HCT116 (cell line): Measurements from ENCODE around the gene IL17B. TPM values are rescaled to one million over a fixed set of nuclear protein-coding genes. Genes with fewer than 3 reads are reported as not detected.

Experiments used
- ATAC-seq: fragments of 200-7000 bp; cut with Tn5 transposase; 2 replicates; pipeline ENCODE4 v1.9.1; 2020; ENCODE audit warnings: mild to moderate bottlenecking, moderate library complexity
- BruUV-seq: library from RNA; stranded (reverse); fragments of 400-500 nt; replicated peaks from 2 replicates; lab custom pipeline; 2021; lab: Mats Ljungman, UMichigan
- CTCF ChIA-PET: fragments of 300-600 bp; sonication (Branson Sonifier 250); formaldehyde crosslinking; loops from one replicate; lab custom pipeline; 2021; ENCODE audit warnings: antibody characterized with exemption; lab: Charles Lee
- POLR2A ChIA-PET: fragments of 300-600, 350-600 bp; sonication (Branson Sonifier 250); formaldehyde crosslinking; loops from one replicate; lab custom pipeline; 2021; ENCODE audit warnings: antibody characterized with exemption; lab: Charles Lee
- RAD21 ChIA-PET, 2 experiments: fragments of 300-600 bp; sonication (Branson Sonifier 250); formaldehyde crosslinking; loops; one replicate each; lab custom pipeline; 2023; ENCODE audit warnings: low total read pairs in 2 of 2; ENCODE audit not compliant: uncharacterized antibody in 2 of 2, unreplicated experiment in 2 of 2, low non-redundant PET in 1 of 2; lab: Charles Lee
- DNase-seq: peaks from one replicate; pipeline ENCODE4 v3.0.0-alpha.2; 2010; ENCODE audit warnings: low read depth, low spot score
- H2AFZ ChIP-seq: fragments of 200-600 bp; shearing (Covaris generic), sonication (generic); 2 replicates; pipeline ENCODE4 v1.6.1; 2017; ENCODE audit warnings: low read depth, mixed run types, mixed read lengths, antibody characterized with exemption, low read length; ENCODE audit not compliant: poor library complexity, severe bottlenecking
- H3K27ac ChIP-seq: 2 replicates; pipeline ENCODE4 v1.5.1; 2012; ENCODE audit warnings: low read depth, low read length
- H3K27me3 ChIP-seq: fragments of 200-600 bp; sonication (generic); 2 replicates; pipeline ENCODE4 v1.6.1; 2016; ENCODE audit warnings: mixed run types, low read length, mixed read lengths; ENCODE audit not compliant: insufficient read depth
- H3K36me3 ChIP-seq, 2 experiments: fragments of 200-500 bp in 1 of 2; fragments of 200-600 bp in 1 of 2; sonication (Bioruptor generic) in 1 of 2; sonication (generic) in 1 of 2; 2 replicates each; pipeline versions ENCODE4 v1.5.1 to v1.6.1; 2014 to 2016; ENCODE audit warnings: low read length in 2 of 2, inconsistent platforms in 1 of 2, mixed read lengths in 1 of 2, mixed run types in 1 of 2; ENCODE audit not compliant: insufficient read depth in 2 of 2, control insufficient read depth in 1 of 2
- H3K4me1 ChIP-seq, 2 experiments: fragments of 200-600 bp in 1 of 2; sonication (generic) in 1 of 2; 2 replicates each; pipeline versions ENCODE4 v1.5.1 to v1.6.1; 2012 to 2017; ENCODE audit warnings: low read length in 2 of 2, inconsistent platforms in 1 of 2, mild to moderate bottlenecking in 1 of 2, mixed read lengths in 1 of 2, mixed run types in 1 of 2, moderate library complexity in 1 of 2; ENCODE audit not compliant: insufficient read depth in 2 of 2, control insufficient read depth in 1 of 2
- H3K4me2 ChIP-seq: fragments of 200-600 bp; sonication (generic); 2 replicates; pipeline ENCODE4 v1.6.1; 2017; ENCODE audit warnings: mixed run types, low read length, mixed read lengths
- H3K4me3 ChIP-seq, 2 experiments: fragments of 200-600 bp in 1 of 2; sonication (generic) in 1 of 2; replicated peaks in 1 of 2; 2 replicates each; pipeline ENCODE4 v1.5.1; 2011 to 2016; ENCODE audit warnings: low read length in 2 of 2, control low read depth in 1 of 2, low read depth in 1 of 2, mild to moderate bottlenecking in 1 of 2, mixed read lengths in 1 of 2, mixed run types in 1 of 2
- H3K79me2 ChIP-seq: fragments of 200-600 bp; sonication (generic); 2 replicates; pipeline ENCODE4 v1.6.1; 2017; ENCODE audit warnings: mild to moderate bottlenecking, mixed run types, low read length, moderate library complexity, mixed read lengths; ENCODE audit not compliant: insufficient read depth
- H3K9ac ChIP-seq: fragments of 200-600 bp; sonication (generic); 2 replicates; pipeline ENCODE4 v1.6.1; 2016; ENCODE audit warnings: low read length, mixed read lengths
- H3K9me2 ChIP-seq: fragments of 200-600 bp; sonication (generic), shearing (Covaris generic); 2 replicates; pipeline ENCODE4 v1.6.1; 2017; ENCODE audit warnings: mixed run types, mild to moderate bottlenecking, moderate library complexity; ENCODE audit not compliant: insufficient read depth
- H3K9me3 ChIP-seq, 2 experiments: fragments of 200-500 bp in 1 of 2; fragments of 200-600 bp in 1 of 2; sonication (Bioruptor generic) in 1 of 2; sonication (generic) in 1 of 2; 2 replicates each; pipeline ENCODE4 v1.6.1; 2014 to 2017; ENCODE audit warnings: low read length in 2 of 2, mixed read lengths in 2 of 2, inconsistent platforms in 1 of 2, low read depth in 1 of 2, mild to moderate bottlenecking in 1 of 2, mixed run types in 1 of 2, moderate library complexity in 1 of 2; ENCODE audit not compliant: control insufficient read depth in 1 of 2, insufficient read depth in 1 of 2
- H4K20me1 ChIP-seq: fragments of 200-600 bp; sonication (generic), shearing (Covaris generic); 2 replicates; pipeline ENCODE4 v1.6.1; 2017; ENCODE audit warnings: mixed run types, mild to moderate bottlenecking, moderate library complexity; ENCODE audit not compliant: insufficient read depth
- ELF1 ChIP-seq: IDR thresholded peaks from 2 replicates; pipeline ENCODE4 v1.6.1; 2012; ENCODE audit warnings: low read depth, borderline replicate concordance
- JUND ChIP-seq: IDR thresholded peaks from 2 replicates; pipeline ENCODE4 v1.6.1; 2012
- POLR2A ChIP-seq: IDR thresholded peaks from 2 replicates; pipeline ENCODE4 v1.7.0; 2011; ENCODE audit warnings: borderline replicate concordance; ENCODE audit not compliant: insufficient read depth, insufficient read length; ENCODE audit errors: extremely low read depth
- POLR2AphosphoS5 ChIP-seq: IDR thresholded peaks from 2 replicates; pipeline ENCODE4 v1.6.1; 2011; ENCODE audit warnings: mild to moderate bottlenecking, low read depth, low read length, moderate library complexity
- SP1 ChIP-seq: IDR thresholded peaks from 2 replicates; pipeline ENCODE4 v1.6.1; 2012; ENCODE audit warnings: low read depth
- YY1 ChIP-seq: IDR thresholded peaks from 2 replicates; pipeline ENCODE4 v1.6.1; 2011; ENCODE audit warnings: low read length, low read depth, moderate library complexity, mild to moderate bottlenecking; ENCODE audit not compliant: insufficient replicate concordance; ENCODE audit errors: extremely low read depth
- ZFX ChIP-seq: fragments of 450-650 bp; IDR thresholded peaks from 2 replicates; pipeline ENCODE4 v1.6.1; 2017
- intact Hi-C: fragments of 100-400 bp; cut with micrococcal nuclease; formaldehyde crosslinking; loops from 2 replicates; pipeline ENCODE4 v1.10.0; 2022
- total RNA-seq: library from RNA; stranded (reverse); gene quantifications from one replicate; pipeline ENCODE4 v1.2.1, GENCODE V29; 2021; ENCODE audit not compliant: unreplicated experiment

IL17B gene
- total RNA-seq, 1 experiment from 2014 or later, result 0.81 TPM

- RAD21 ChIA-PET, result no interaction called here
- Histone ChIP-seq H3K36me3 (peaks cover 59 to 64% of the 10 kb centered on the region in 2 experiments), H3K4me2 (no peak overlapping the region), H3K9ac (no peak overlapping the region), H2AFZ (no peak overlapping the region), H3K79me2 (peaks cover 59% of the 10 kb centered on the region), H3K4me3 (no peak overlapping the region), H4K20me1 (peaks cover 4% of the 10 kb centered on the region; the same call in 1 of the 2 replicates), H3K27ac (no peak overlapping the region), H3K4me1 (peaks cover 3 to 5% of the 10 kb centered on the region in 2 experiments; a peak in 3 of 4 replicates), H3K9me2 (no peaks in the 10 kb centered on the region), H3K27me3 (no peaks in the 10 kb centered on the region), H3K9me3 (no peaks in the 10 kb centered on the region)
- TF ChIP-seq POLR2AphosphoS5, result no peak
- no peak for TF ChIP-seq SP1
- no peak for TF ChIP-seq ELF1
- no peak for TF ChIP-seq JUND
- intact Hi-C loops, result no loop called here
- POLR2A ChIA-PET, result no interaction called here
- DNase-seq (no peak), ATAC-seq (no peak)
- CTCF ChIA-PET, result no interaction called here
- BruUV-seq, result no TSS peak
Measured at GRCh38 chr5:149352169-149352568, 26.9 kb downstream of the IL17B start.

DNA sequence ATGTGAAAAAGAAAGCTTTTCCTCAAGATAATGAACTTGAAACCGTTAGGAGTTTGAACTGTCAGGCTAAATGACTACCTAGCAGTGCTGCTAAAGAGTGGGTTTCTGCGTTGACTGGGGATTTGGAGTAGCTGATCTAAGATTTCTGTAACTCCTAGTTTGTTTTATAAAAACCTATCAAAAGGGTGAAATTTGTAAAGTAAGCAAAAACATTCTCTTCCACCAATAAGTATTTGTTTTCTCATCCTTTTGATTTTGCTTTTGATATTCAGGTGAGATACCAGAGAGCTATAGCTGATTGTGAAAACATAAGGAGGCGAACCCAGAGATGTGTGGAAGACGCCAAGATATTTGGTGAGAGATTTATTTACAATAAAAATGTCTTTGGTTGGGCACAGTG lies 29.7 kb downstream of the IL17B start:
- Histone ChIP-seq H4K20me1 (peaks cover 4% of the 10 kb centered on the region; the same call in 1 of the 2 replicates), H3K4me1 (peaks cover 5 to 6% of the 10 kb centered on the region in 2 experiments; a peak in 3 of 4 replicates), H3K27ac (no peak overlapping the region), H3K36me3 (peaks cover 59 to 64% of the 10 kb centered on the region in 2 experiments), H2AFZ (no peak overlapping the region), H3K9me3 (no peaks in the 10 kb centered on the region), H3K9ac (no peak overlapping the region), H3K27me3 (no peaks in the 10 kb centered on the region), H3K4me3 (no peak overlapping the region), H3K79me2 (peaks cover 78% of the 10 kb centered on the region), H3K9me2 (no peaks in the 10 kb centered on the region), H3K4me2 (no peak overlapping the region)
- intact Hi-C loops, result no loop called here
- TF ChIP-seq YY1 (no peak), POLR2A (no peak), JUND (no peak), ZFX (no peak)
- no TSS peak for BruUV-seq
- DNase-seq, result no peak
- ChIA-PET CTCF (interaction anchor here (1.0 kb wide), 1 partner anchor 18 kb away, joined by 3 read pairs; no protein-coding TSS in a partner anchor), RAD21 (no interaction called here), POLR2A (interaction anchor here (0.9 kb wide), 1 partner anchor 8 kb away, joined by 3 read pairs; the partner anchor contains the start of gene PCYOX1L)
- no peak for ATAC-seq
